ENCODE results near the gene TREML1. TPM values are rescaled to one million over a fixed set of nuclear protein-coding genes. Genes with fewer than 3 reads are reported as not detected.

TREML1 gene
- total and polyA plus RNA-seq, 9 of the 15 experiments (the other 6 are each of a cell fraction or from before 2014, with no cell fraction given) = not detected

GRCh38 chr6:41200296-41200900 lies 46.3 kb upstream of the TREML1 start (continued):
- TF ChIP-seq, protein P1, sequence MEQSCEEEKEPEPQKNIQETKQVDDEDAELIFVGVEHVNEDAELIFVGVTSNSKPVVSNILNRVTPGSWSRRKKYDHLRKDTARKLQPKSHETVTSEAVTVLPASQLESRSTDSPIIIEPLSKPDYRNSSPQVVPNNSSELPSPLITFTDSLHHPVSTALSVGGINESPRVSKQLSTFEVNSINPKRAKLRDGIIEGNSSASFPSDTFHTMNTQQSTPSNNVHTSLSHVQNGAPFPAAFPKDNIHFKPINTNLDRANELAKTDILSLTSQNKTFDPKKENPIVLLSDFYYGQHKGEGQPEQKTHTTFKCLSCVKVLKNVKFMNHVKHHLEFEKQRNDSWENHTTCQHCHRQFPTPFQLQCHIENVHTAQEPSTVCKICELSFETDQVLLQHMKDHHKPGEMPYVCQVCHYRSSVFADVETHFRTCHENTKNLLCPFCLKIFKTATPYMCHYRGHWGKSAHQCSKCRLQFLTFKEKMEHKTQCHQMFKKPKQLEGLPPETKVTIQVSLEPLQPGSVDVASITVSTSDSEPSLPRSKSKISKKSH (CRISPR knock-in tag; IDR thresholded peaks at IDR 0.05) = no peak
- TF ChIP-seq PHF8 (IDR thresholded peaks at IDR 0.05; ENCODE audit: borderline replicate concordance, low read length) (no peak), PHF20 (IDR thresholded peaks at IDR 0.05; ENCODE audit: partially characterized antibody) (no peak), SRSF9 (IDR thresholded peaks at IDR 0.05; ENCODE audit: borderline replicate concordance, low read depth, low read length) (no peak), ZMIZ1 (IDR thresholded peaks at IDR 0.05; ENCODE audit: low read depth in 2 of 2, low read length in 2 of 2) (no peak), FOXA1 (IDR thresholded peaks at IDR 0.05; ENCODE audit: borderline replicate concordance) (no peak), HCFC1 (IDR thresholded peaks at IDR 0.05; ENCODE audit: low read depth, low read length) (no peak), HDAC2 (IDR thresholded peaks at IDR 0.05) (no peak), EZH2 (IDR thresholded peaks at IDR 0.05; ENCODE audit: borderline replicate concordance, low read depth, low read length) (no peak), MEF2A (IDR thresholded peaks at IDR 0.05; ENCODE audit: control insufficient read depth, low read depth, low read length) (no peak), TFE3 (CRISPR knock-in tag; IDR thresholded peaks at IDR 0.05) (no peak), NFYB (IDR thresholded peaks at IDR 0.05; ENCODE audit: extremely low read depth, insufficient read length) (no peak), JUND (IDR thresholded peaks at IDR 0.05; ENCODE audit: borderline replicate concordance, low read depth, low read length) (peak; percentile 32; the same call in 1 of the 2 replicates), JUND (tag; IDR thresholded peaks at IDR 0.05; ENCODE audit: borderline replicate concordance, low read depth, low read length) (no peak; the same call in 2 of the 3 replicates), SMARCA5 (IDR thresholded peaks at IDR 0.05) (no peak), FOXJ3 (CRISPR knock-in tag; IDR thresholded peaks at IDR 0.05) (no peak), TRIM28 (IDR thresholded peaks at IDR 0.05) (no peak)
- TF ChIP-seq, protein P2, sequence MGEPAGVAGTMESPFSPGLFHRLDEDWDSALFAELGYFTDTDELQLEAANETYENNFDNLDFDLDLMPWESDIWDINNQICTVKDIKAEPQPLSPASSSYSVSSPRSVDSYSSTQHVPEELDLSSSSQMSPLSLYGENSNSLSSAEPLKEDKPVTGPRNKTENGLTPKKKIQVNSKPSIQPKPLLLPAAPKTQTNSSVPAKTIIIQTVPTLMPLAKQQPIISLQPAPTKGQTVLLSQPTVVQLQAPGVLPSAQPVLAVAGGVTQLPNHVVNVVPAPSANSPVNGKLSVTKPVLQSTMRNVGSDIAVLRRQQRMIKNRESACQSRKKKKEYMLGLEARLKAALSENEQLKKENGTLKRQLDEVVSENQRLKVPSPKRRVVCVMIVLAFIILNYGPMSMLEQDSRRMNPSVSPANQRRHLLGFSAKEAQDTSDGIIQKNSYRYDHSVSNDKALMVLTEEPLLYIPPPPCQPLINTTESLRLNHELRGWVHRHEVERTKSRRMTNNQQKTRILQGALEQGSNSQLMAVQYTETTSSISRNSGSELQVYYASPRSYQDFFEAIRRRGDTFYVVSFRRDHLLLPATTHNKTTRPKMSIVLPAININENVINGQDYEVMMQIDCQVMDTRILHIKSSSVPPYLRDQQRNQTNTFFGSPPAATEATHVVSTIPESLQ (CRISPR knock-in tag; IDR thresholded peaks at IDR 0.05) = no peak
- TF ChIP-seq, protein P3, sequence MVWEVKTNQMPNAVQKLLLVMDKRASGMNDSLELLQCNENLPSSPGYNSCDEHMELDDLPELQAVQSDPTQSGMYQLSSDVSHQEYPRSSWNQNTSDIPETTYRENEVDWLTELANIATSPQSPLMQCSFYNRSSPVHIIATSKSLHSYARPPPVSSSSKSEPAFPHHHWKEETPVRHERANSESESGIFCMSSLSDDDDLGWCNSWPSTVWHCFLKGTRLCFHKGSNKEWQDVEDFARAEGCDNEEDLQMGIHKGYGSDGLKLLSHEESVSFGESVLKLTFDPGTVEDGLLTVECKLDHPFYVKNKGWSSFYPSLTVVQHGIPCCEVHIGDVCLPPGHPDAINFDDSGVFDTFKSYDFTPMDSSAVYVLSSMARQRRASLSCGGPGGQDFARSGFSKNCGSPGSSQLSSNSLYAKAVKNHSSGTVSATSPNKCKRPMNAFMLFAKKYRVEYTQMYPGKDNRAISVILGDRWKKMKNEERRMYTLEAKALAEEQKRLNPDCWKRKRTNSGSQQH (CRISPR knock-in tag; IDR thresholded peaks at IDR 0.05) = no peak

Measured in K562 (cell line).